Middle frontal gyrus (tissue), 1 donor: Measurements from ENCODE around the gene GPR137C.
"Not testable (repeated sequence)": the region's sequence is repeated elsewhere in the genome, so short reads cannot be mapped to it uniquely, and the experiment has no call there.

Experiments used
- DNase-seq: peaks from one replicate; pipeline ENCODE4 v3.0.0-alpha.2; 2015; ENCODE audit warnings: low spot score; ENCODE audit errors: extremely low spot score

GPR137C gene

GRCh38 chr14:52563120-52563519, 10.5 kb downstream of the GPR137C start:
- no peak for DNase-seq

DNA sequence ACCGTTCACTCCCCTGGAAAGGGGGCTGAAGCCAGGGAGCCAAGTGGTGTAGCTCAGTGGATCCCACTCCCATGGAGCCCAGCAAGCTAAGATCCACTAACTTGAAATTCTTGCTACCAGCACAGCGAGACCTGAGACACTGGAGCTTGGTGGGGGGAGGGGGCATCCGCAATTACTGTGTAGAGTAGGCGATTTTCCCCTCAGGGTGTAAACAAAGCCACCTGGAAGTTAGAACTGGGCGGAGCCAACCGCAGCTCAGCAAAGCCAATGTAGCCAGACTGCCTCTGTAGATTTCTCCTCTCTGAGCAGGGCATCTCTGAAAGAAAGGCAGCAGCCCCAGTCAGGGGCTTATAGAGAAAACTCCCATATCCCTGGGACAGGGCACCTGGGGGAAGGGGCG, 15.8 kb downstream of the GPR137C start:
- not testable (repeated sequence) for DNase-seq

GRCh38 chr14:52575858-52576257, 23.2 kb downstream of the GPR137C start:
- DNase-seq = no peak

GRCh38 chr14:52583544-52583943, 30.9 kb downstream of the GPR137C start:
- DNase-seq = no peak

DNA sequence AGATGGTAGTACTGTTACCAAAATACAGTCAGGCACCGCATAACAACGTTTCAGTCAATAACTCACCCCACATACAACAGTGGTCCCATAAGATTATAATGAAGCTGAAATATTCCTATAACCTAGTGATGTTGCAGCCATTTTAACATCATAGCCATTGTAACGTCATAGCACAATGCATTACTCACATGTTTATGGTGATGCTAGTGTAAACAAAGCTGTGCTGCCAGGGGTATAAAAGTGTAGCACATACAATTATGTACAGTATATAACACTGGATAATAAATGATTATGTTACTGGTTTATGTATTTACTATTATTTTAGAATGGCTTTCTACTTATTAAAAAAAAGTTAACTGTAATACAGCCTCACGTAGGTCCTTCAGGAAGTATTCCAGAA, 37.0 kb downstream of the GPR137C start:
- DNase-seq = no peak

DNA sequence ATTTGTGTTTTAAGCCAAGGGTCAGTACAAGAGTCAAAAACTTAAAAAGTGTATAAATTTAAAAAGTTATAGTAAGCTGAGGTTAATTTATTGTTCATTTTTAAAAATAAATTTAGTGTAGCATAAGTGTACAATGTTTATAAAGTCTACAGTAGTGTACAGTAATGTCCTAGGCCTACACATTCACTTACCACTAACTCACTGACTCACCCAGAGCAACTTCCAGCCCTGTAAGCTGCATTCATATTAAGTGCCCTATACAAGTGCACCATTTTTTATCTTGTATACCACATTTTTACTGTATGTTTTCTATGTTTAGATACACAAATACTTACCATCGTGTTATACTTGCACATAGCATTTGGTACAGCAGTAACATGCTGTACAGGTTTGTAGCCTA, 37.7 kb downstream of the GPR137C start:
- DNase-seq = no peak

- DNase-seq = no peak
These were observed 43.7 kb downstream of the GPR137C start for GRCh38 chr14:52596320-52596719.

GRCh38 chr14:52596861-52597260, 44.2 kb downstream of the GPR137C start:
- DNase-seq = no peak

DNA sequence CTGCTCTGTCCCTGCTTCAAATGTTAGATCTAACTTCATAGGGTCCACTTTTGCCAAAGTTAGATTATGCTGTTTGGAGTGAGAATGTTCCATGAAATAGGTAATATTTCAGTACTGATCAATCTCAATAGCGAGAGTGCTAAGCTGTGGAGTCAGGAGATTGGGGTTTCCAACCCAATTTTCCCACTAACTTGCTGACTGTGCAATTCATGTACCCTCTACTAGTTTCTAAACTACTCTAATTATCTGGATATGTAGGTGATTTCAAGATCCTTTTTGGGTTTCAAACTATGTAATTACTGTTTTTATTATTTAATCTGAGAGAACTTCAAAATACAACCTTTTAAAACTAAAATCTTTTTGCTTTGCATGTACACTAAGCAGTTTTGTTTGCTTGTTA, 45.9 kb downstream of the GPR137C start:
- DNase-seq = no peak

- no peak for DNase-seq
These were observed 47.3 kb downstream of the GPR137C start for GRCh38 chr14:52599974-52600373.

DNA sequence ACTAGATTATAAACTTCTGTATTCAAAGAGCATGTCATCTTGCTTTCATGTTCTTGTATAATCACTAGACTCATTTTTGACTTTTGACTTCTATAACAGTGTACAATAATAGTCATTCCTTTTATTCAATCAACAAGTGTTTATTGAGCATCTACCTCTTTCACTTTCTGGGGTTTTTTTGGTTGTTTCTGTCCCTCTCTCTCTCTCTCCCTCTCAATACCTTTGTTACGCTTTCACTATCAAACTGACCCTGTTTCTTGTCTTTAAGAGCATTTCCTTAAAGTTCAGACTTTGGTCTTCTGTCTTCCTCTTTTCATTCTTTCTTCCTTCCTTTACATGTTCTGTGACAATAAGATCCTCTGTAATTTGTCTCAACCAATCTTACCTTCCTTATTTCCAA, 49.5 kb downstream of the GPR137C start:
- no peak for DNase-seq

DNA sequence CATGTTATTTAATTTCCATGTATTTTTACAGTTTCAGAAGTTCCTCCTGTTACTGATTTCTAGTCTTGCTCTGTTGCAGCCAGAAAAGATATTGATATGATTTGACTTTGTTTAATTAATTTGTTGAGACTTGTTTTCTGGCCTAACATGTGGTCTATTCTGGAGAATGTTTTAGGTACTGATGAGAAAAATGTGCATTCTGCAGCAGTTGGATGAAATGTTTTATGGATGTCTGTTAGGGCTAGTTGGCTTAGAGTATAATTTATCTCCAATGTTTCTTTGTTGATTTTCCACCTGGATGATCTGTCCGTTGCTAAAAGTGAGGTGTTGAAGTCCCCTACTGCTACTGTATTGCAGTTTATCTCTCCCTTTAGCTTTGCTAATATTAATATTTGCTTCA, 54.4 kb downstream of the GPR137C start:
- DNase-seq = no peak

DNA sequence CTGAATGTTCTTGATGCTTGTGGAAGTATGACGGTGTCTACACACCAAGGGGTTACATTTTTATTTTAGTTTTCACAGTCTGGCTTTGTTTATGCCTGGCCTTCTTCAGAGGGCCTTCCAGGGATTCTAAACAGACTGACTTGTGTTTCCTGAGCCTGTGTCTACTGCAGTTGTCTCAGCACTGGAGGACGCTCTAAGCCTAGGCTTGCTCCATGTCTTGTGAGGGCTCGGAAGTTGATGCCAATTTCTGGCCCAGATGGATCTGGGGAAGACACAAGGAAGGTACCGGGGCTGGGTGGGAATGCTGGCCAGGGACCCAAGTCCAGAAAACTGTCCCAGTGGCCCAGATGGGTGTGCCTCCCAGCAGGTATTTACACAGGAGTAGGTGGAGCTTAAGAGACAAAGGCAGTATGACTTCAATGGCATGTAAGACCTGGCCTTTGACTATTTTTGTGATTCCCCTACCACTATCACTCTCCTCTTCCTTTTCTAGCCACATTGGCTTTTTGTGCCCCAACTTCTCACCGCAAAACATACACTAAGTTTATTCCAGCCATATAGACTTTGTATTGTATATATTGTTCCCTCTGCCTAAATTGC, 56.9 kb downstream of the GPR137C start:
- DNase-seq = no peak

DNA sequence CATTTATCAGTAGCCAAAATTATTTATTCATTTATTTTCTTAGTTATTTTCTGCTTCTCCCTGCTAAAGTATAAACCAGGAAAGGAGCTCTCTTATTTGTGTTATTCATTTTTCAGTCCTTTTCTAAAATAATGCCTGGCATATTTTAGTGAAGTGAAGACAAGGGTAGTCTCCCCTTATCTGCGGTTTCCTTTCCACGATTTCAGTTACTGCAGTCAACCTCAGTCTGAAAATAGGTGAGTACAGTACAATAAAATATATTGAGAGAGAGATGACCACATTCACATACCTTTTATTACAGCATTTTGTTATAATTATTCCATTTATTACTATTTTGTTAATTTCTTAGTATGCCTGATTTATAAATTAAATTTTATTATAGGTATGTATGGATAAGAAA, 57.6 kb downstream of the GPR137C start:
- no peak for DNase-seq

GRCh38 chr14:52618602-52619001, 66.0 kb downstream of the GPR137C start:
- no peak for DNase-seq

DNA sequence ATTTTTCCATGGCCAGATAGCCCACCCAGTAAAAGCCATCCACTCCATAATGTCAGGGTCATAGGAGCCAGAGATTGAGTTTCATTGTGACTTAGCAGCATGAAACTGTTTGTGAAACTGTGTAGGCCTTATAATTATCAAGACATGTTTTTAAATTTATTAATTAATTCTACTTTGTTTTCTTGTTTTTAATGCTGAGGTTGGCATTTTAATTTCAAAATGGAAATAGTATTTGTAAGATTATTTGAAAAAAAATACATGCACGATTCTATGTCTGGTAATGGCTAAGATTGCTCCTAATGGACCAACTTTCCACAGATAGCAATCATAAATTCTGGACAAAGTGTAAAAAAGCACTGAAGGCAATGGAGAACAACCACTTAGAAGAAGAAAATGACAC, 67.1 kb downstream of the GPR137C start:
- DNase-seq = no peak

DNA sequence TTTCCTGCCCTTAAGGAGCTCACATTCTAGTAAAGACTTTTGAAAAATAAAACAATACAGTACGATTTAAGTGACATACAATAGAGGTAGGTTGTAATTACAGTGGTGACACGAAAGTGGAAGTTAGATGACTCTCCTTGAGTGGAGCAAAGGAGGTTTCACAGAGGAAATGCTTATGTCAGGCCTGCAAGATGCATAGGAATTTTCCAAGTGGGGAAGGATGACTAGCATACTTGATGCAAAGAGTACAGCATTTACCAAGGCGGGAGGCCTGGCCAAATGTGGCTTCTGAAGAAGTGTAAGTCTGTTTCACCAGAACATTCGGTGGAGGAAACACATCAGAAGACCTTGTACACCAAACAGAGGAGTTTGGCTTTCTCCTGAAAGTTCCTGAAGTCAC, 87.5 kb downstream of the GPR137C start:
- no peak for DNase-seq

DNA sequence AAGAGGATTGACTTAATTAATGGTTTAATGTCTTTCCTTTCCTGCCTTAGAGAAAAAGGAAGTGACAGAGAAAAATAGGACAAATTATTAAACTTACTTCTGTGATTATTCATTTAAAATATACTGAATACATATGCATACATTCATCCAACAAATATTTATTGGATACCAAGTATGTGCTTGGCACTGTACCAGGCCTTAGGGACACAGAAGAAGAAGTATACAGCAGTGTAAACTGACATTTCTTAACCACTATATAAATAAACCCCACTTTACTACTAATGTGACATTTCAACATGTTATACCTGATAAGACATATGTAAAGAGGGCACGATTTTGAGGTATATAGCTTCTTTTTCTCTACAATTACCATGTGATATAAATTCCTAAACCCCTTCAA, 89.1 kb downstream of the GPR137C start:
- DNase-seq = no peak

DNA sequence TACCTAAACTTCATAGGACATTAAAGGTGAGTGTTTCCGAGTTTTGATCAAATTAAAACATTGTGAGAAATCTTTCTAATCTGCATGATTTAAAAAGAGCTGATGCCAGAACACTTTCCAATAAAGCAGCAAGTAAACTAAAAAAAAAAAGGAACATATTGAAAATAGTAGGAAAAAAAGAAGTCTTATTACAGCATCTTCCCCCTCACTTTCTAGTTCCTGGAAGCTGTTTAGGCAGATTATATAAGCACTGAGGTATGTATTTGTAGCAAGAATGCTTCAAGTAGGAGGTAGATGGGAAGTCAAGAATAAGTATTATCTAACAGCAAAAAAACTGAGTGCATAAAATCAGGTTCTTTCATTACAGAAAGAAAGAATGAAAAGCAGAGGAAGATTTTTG, 96.9 kb downstream of the GPR137C start:
- no peak for DNase-seq

DNA sequence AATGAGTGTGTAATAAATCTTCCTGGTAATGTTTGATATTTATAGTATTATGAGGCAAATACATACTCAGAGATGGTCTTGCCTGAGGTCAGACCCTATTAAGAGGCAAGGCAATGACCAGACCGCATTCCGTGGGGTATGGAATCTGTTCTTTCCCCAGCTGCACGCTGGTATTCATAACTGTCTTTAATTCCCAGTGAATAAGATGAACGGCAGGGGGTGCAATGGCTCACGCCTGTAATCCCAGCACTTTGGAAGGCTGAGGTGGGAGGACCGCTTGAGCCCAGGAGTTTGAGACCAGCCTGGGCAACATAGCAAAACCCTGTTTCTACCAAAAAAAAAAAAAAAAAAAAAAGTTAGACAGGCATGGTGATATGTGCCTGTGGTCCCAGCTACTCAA, 98.1 kb downstream of the GPR137C start:
- no peak for DNase-seq

DNA sequence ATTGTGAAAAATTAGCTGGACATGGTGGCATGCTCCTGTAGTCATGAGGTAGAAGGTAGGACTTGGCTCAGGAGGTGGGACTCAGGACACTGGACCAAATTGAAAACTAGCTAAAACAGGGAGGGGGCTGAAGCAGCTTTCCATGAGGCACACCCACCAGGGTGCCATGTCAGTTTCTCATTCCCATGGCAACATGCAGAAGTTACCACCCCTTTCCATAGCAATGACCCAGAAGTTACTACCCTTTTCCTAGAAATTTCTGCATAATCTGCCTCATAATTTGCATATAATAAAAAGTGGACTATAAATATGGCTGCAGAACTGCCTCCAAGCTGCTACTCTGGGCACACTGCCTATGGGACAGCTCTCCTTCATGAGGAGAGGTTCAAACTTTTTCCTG, 104.3 kb downstream of the GPR137C start:
- DNase-seq = no peak

DNA sequence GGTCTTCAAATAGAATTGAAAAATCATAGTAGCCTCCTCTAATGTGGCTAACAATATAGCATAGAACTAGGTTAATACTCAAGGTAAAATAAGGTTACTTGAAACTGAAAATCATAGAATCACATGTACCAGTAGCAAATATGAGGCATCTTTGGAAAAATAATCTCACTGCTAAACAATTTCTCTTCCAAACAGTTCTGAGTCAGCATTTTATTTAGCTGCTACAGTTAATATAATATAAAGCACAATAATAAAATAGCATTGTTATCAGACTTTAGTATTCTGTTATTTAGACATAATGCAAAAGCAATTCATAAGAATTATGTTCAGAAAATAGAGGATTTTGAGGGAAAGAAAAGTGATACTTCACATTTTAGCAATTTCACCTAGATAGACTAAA, 107.7 kb downstream of the GPR137C start:
- DNase-seq = no peak

GRCh38 chr14:52660832-52661231, 108.2 kb downstream of the GPR137C start:
- DNase-seq = no peak

GRCh38 chr14:52661314-52661713, 108.7 kb downstream of the GPR137C start:
- no peak for DNase-seq
